Hepatocyte (in vitro differentiated cells): ENCODE data around the gene FSTL3. TPM values are rescaled to one million over a fixed set of nuclear protein-coding genes. Genes with fewer than 3 reads are reported as not detected.

Experiments used
- DNase-seq: peaks from one replicate; pipeline ENCODE4 v3.0.0-alpha.2; 2016; ENCODE audit warnings: low spot score
- H2AFZ ChIP-seq: fragments of 200-600 bp; sonication (generic); 2 replicates; pipeline ENCODE4 v1.6.0; 2016; ENCODE audit warnings: antibody characterized with exemption, mild to moderate bottlenecking
- H3K27ac ChIP-seq: fragments of 200-600 bp; sonication (generic); 2 replicates; pipeline ENCODE4 v1.5.1; 2016; ENCODE audit warnings: mild to moderate bottlenecking
- H3K27me3 ChIP-seq: fragments of 200-600 bp; sonication (generic); 2 replicates; pipeline ENCODE4 v1.6.1; 2016
- H3K36me3 ChIP-seq: fragments of 200-600 bp; sonication (generic); replicated peaks from 2 replicates; pipeline ENCODE4 v1.5.1; 2016; ENCODE audit warnings: low read depth; ENCODE audit not compliant: insufficient read depth
- H3K4me1 ChIP-seq: fragments of 200-600 bp; sonication (generic); 2 replicates; pipeline ENCODE4 v1.5.1; 2016; ENCODE audit warnings: mild to moderate bottlenecking, moderate library complexity; ENCODE audit not compliant: insufficient read depth
- H3K4me2 ChIP-seq: fragments of 200-600 bp; sonication (generic); 2 replicates; pipeline ENCODE4 v1.6.0; 2016
- H3K4me3 ChIP-seq: fragments of 200-600 bp; sonication (generic); 2 replicates; pipeline ENCODE4 v1.5.1; 2016; ENCODE audit warnings: mild to moderate bottlenecking
- H3K79me2 ChIP-seq: fragments of 200-600 bp; sonication (generic); 2 replicates; pipeline ENCODE4 v1.6.0; 2017; ENCODE audit warnings: mild to moderate bottlenecking
- H3K9me2 ChIP-seq: fragments of 200-600 bp; sonication (generic); replicated peaks from 2 replicates; pipeline ENCODE4 v1.6.0; 2017; ENCODE audit warnings: mild to moderate bottlenecking; ENCODE audit not compliant: insufficient read depth
- H3K9me3 ChIP-seq: fragments of 200-600 bp; sonication (generic); 2 replicates; pipeline ENCODE4 v1.5.1; 2016; ENCODE audit warnings: low read depth, mild to moderate bottlenecking
- H4K20me1 ChIP-seq: fragments of 200-600 bp; sonication (generic); 2 replicates; pipeline ENCODE4 v1.6.0; 2016; ENCODE audit warnings: mild to moderate bottlenecking; ENCODE audit not compliant: insufficient read depth, poor library complexity, severe bottlenecking
- EZH2 ChIP-seq: fragments of 200-600 bp; sonication (generic); IDR thresholded peaks from 2 replicates; pipeline ENCODE4 v1.6.1; 2016; ENCODE audit warnings: antibody characterized with exemption, mild to moderate bottlenecking, borderline replicate concordance
- EZH2phosphoT487 ChIP-seq: fragments of 200-600 bp; sonication (generic); IDR thresholded peaks from one replicate; pipeline ENCODE4 v1.6.1; 2018; ENCODE audit warnings: antibody characterized with exemption, mild to moderate bottlenecking, low read depth, moderate library complexity; ENCODE audit not compliant: unreplicated experiment, severe bottlenecking
- WGBS: methylation state at CpG from one replicate; pipeline ENCODE4 v1.1.6; 2016; ENCODE audit warnings: low lambda C conversion rate; ENCODE audit errors: missing lambda C conversion rate; 5-methylcytosine and 5-hydroxymethylcytosine counted together
- polyA plus RNA-seq: library from polyadenylated mRNA; unstranded; fragments of >200 nt; fragmentation: Nextera tagmentation; extraction: Ambion mirVana; gene quantifications from 2 replicates; pipeline ENCODE4 v1.2.1, GENCODE V29; 2016
- total RNA-seq: library from RNA; depleted of rRNA; stranded (reverse); fragments of >200 nt; gene quantifications from 2 replicates; pipeline ENCODE4 v1.2.3, GENCODE V29; 2014
- TF ChIP-seq, protein P1 (sequence below): fragments of 200-600 bp; sonication (generic); IDR thresholded peaks from 2 replicates; pipeline ENCODE4 v1.5.1; 2016; ENCODE audit warnings: antibody characterized with exemption, mild to moderate bottlenecking; ENCODE audit not compliant: poor library complexity

Gene FSTL3
- total and polyA plus RNA-seq, 2 experiments from 2014 or later = 131 to 171 TPM

DNA sequence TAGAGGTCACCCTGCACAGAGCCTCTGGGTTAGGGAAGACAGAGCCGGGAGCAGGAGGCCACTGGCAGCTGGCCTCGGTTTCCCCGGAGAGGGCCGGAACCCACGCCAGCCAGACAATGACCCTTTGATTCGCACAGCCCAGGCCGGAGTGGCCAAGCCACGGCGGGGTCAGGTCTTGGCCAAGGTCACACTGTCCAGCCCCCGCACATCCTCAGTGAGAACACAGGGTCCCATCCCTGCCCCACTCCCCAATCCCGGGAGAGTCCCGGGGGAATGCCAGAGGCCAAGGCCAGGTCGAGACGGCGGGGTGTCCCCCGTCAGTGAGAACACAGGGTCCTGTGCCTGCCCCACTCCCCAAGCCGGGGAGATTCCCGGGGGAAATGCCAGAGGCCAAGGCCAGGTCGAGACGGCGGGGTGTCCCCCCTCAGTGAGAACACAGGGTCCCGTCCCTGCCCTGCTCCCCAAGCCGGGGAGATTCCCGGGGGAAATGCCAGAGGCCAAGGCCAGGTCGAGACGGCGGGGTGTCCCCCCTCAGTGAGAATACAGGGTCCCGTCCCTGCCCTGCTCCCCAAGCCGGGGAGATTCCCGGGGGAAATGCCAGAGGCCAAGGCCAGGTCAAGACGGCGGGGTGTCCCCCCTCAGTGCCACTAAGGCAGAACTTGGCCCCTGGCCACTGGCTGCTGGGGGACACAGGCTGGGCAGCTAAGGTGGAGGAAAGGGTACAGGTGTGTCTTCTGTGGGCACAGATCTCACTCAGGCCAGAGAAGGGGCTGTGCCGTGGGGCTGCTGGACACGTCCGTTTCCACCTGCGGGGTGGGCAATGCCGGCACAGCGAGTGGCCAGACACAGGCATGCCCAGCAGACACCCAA is 1.7 kb upstream of the FSTL3 start:
- Histone ChIP-seq H4K20me1 (no peaks in the 10 kb centered on the region), H3K36me3 (no peaks in the 10 kb centered on the region), H3K4me2 (no peak overlapping the region), H3K79me2 (peaks cover 24% of the 10 kb centered on the region), H3K4me1 (peaks cover 36% of the 10 kb centered on the region), H3K27ac (peak overlapping the region; percentile 99), H3K27me3 (no peaks in the 10 kb centered on the region), H3K4me3 (no peak overlapping the region), H2AFZ (no peak overlapping the region), H3K9me3 (no peaks in the 10 kb centered on the region), H3K9me2 (no peaks in the 10 kb centered on the region)
- WGBS = 88% methylated on average over 27 of the region's 38 CpGs
- peak; percentile 8 for DNase-seq
- TF ChIP-seq, protein P1, sequence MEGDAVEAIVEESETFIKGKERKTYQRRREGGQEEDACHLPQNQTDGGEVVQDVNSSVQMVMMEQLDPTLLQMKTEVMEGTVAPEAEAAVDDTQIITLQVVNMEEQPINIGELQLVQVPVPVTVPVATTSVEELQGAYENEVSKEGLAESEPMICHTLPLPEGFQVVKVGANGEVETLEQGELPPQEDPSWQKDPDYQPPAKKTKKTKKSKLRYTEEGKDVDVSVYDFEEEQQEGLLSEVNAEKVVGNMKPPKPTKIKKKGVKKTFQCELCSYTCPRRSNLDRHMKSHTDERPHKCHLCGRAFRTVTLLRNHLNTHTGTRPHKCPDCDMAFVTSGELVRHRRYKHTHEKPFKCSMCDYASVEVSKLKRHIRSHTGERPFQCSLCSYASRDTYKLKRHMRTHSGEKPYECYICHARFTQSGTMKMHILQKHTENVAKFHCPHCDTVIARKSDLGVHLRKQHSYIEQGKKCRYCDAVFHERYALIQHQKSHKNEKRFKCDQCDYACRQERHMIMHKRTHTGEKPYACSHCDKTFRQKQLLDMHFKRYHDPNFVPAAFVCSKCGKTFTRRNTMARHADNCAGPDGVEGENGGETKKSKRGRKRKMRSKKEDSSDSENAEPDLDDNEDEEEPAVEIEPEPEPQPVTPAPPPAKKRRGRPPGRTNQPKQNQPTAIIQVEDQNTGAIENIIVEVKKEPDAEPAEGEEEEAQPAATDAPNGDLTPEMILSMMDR = no peak
- TF ChIP-seq EZH2phosphoT487 (no peak), EZH2 (no peak)

DNA sequence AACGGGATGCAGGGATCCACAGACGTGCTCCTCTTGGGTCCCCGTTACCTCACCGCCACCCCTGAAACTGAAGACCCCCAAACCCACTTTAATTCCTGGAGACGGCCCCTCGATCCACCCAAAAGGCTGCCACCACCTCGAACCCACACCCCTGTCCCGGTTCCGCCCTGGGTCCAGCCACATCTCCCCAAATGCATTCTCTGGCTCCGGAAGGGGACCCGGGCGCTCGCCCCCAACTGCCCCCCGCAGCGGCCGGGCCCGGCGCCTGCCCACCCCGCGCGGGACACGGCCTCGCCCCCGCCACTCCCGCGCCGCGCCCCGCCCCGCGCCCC is 219 bp upstream of the FSTL3 start:
- Histone ChIP-seq H2AFZ (no peak overlapping the region), H4K20me1 (no peaks in the 10 kb centered on the region), H3K4me2 (peak overlapping the region; percentile 97), H3K27ac (peak overlapping the region; percentile 99), H3K9me2 (no peaks in the 10 kb centered on the region), H3K36me3 (no peaks in the 10 kb centered on the region), H3K27me3 (no peaks in the 10 kb centered on the region), H3K9me3 (no peaks in the 10 kb centered on the region), H3K4me3 (no peak overlapping the region), H3K79me2 (peaks cover 25% of the 10 kb centered on the region), H3K4me1 (peaks cover 37% of the 10 kb centered on the region)
- WGBS = 80% methylated on average over 2 of the region's 31 CpGs
- no peak for TF ChIP-seq EZH2phosphoT487
- TF ChIP-seq, protein P1 = no peak
- TF ChIP-seq EZH2 = no peak
- DNase-seq = no peak

DNA sequence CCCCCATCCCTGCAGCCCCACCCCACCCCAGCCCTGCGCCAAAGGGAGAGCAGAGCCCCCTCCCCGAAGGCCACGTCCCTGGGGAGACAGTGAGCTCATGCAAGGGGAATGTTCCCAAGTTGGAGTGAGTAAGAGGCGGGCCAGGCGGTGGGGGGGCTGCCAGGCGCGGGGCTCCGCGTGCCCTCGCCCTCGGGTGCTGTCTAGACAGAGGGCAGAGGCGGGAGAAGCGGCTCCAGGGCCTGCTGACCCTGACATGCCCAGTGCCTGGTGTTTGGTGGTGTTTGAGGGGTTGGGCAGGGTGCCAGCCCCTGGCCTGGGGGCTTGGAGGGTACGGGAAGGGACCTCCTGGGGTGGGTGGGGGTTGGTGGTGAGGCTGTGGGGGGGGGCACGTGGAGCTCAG is 1.0 kb downstream of the FSTL3 start:
- Histone ChIP-seq H3K79me2 (peaks cover 25% of the 10 kb centered on the region), H3K36me3 (no peaks in the 10 kb centered on the region), H3K27me3 (no peaks in the 10 kb centered on the region), H2AFZ (no peak overlapping the region), H3K4me2 (peak overlapping the region; percentile 97), H3K4me1 (peaks cover 37% of the 10 kb centered on the region), H3K27ac (peak overlapping the region; percentile 99), H4K20me1 (no peaks in the 10 kb centered on the region), H3K4me3 (peak overlapping the region; percentile 67), H3K9me3 (no peaks in the 10 kb centered on the region), H3K9me2 (no peaks in the 10 kb centered on the region)
- TF ChIP-seq EZH2phosphoT487 (no peak), EZH2 (no peak)
- TF ChIP-seq, protein P1 = no peak
- WGBS = 20% methylated on average over 12 of the region's 15 CpGs
- peak; percentile 85 for DNase-seq
